Testis (tissue), 3 donors: Measurements from ENCODE around the gene ANAPC4. TPM values are rescaled to one million over a fixed set of nuclear protein-coding genes. Genes with fewer than 3 reads are reported as not detected.

ENCODE experiments used
- DNase-seq: peaks from one replicate; pipeline ENCODE4 v3.0.0-alpha.2; 2019
- H3K27ac ChIP-seq, 2 donors: fragments of 200-600 bp; sonication (generic); one replicate each; pipeline ENCODE4 v1.5.1; 2019
- H3K27me3 ChIP-seq: fragments of 200-600 bp; sonication (generic); one replicate; pipeline ENCODE4 v1.5.1; 2019
- H3K36me3 ChIP-seq: fragments of 200-600 bp; sonication (generic); one replicate; pipeline ENCODE4 v1.5.1; 2017; ENCODE audit warnings: low read depth; ENCODE audit errors: missing control alignments
- H3K4me1 ChIP-seq: fragments of 200-600 bp; sonication (generic); one replicate; pipeline ENCODE4 v1.5.1; 2019
- H3K4me3 ChIP-seq, 2 donors: fragments of 200-600 bp; sonication (generic); one replicate each; pipeline ENCODE4 v1.5.1; 2017 to 2019
- H3K9me3 ChIP-seq: fragments of 200-600 bp; sonication (generic); one replicate; pipeline ENCODE4 v1.5.1; 2017
- POLR2A ChIP-seq: fragments of 450-650 bp; IDR thresholded peaks from one replicate; pipeline ENCODE4 v1.6.1; 2017; ENCODE audit warnings: antibody characterized with exemption, mild to moderate bottlenecking, moderate library complexity
- WGBS, 2 donors: methylation state at CpG; one replicate each; pipeline ENCODE4 v1.1.5; 2018; 5-methylcytosine and 5-hydroxymethylcytosine counted together
- intact Hi-C: fragments of 100-400 bp; cut with DNase I; formaldehyde crosslinking; loops from one replicate; pipeline ENCODE4 v1.15.1; 2023; ENCODE audit warnings: low total_unique reads
- polyA plus RNA-seq: library from polyadenylated mRNA; stranded (reverse); fragments of 350-450 nt; fragmentation: Illumina TruSeq; extraction: RNeasy Lipid Tissue Mini Kit (QIAGEN cat#74804); gene quantifications from one replicate; pipeline ENCODE4 v1.2.3, GENCODE V29; 2014; ENCODE audit warnings: low read depth, low replicate concordance; ENCODE audit not compliant: insufficient read depth
- total RNA-seq, 2 donors: library from RNA; depleted of rRNA; stranded (reverse); fragments of >200 nt; gene quantifications; one replicate each; pipeline ENCODE4 v1.2.3, GENCODE V29; 2016
- TF ChIP-seq, protein P1 (sequence below), 3 experiments: fragments of 450-650 bp in 2 of 3; fragments of 200-600 bp in 1 of 3; sonication (generic) in 1 of 3; IDR thresholded peaks; one replicate each; pipeline ENCODE4 v1.5.1; 2016 to 2019; ENCODE audit warnings: antibody characterized with exemption in 3 of 3, mild to moderate bottlenecking in 2 of 3, moderate library complexity in 1 of 3

The ANAPC4 gene
- total and polyA plus RNA-seq, 3 donors from 2014 or later: 16.1 to 43.5 (median 35.3) TPM

DNA sequence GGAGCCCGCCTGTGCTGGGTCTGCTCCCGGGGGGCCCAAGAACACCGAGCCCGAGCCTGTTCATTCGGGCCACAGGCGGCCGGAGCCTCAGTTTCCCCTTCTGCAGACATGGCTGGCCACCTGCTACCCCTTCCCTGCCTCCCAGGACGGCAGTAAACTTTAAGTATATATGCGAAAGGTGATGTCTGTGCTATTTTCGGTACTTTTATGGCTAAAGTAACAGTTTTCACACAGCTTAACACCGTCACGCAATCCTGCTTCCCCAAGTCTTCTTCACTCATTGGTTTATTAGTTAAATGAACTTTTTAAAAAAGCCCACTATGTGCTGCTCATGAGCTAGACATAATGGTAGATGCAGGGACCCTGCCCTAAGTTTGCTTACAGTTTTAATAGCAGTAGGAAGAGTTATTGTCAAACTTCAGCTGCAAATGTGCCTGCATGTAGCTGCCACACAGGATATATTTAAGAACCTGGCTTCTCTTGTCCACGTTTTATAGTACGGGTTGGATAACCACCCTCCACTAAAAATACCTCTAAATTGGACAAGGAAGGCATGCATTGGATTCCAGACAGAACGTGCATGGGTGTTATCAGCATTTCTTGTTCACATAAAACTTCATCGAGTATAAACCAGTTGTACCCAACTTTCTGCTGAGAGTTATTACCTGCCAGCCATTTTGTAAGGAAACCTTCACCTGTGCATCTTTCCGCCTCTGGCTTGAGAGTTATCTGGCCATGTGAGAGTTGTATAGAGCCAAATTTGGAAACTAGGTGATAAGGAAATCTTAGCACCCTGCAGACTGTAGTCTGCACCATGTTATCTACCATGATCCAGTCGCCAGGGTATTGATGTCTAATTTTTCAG is 741 bp downstream of the ANAPC4 start:
- H3K36me3 ChIP-seq: no peaks in the 10 kb centered on the region
- intact Hi-C loops: no loop called here
- DNase-seq: no peak
- H3K4me3 ChIP-seq: peak overlapping the region; percentile 91 to 98
- H3K27ac ChIP-seq: peak overlapping the region; percentile 74 to 79
- WGBS, 2 donors: 8 to 17% methylated on average over 14 to 16 of the region's 18 CpGs
- no peaks in the 10 kb centered on the region for H3K9me3 ChIP-seq
- TF ChIP-seq, protein P1, sequence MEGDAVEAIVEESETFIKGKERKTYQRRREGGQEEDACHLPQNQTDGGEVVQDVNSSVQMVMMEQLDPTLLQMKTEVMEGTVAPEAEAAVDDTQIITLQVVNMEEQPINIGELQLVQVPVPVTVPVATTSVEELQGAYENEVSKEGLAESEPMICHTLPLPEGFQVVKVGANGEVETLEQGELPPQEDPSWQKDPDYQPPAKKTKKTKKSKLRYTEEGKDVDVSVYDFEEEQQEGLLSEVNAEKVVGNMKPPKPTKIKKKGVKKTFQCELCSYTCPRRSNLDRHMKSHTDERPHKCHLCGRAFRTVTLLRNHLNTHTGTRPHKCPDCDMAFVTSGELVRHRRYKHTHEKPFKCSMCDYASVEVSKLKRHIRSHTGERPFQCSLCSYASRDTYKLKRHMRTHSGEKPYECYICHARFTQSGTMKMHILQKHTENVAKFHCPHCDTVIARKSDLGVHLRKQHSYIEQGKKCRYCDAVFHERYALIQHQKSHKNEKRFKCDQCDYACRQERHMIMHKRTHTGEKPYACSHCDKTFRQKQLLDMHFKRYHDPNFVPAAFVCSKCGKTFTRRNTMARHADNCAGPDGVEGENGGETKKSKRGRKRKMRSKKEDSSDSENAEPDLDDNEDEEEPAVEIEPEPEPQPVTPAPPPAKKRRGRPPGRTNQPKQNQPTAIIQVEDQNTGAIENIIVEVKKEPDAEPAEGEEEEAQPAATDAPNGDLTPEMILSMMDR (IDR thresholded peaks at IDR 0.05): no peak
- no peak for TF ChIP-seq POLR2A
- H3K4me1 ChIP-seq: no peaks in the 10 kb centered on the region
- no peaks in the 10 kb centered on the region for H3K27me3 ChIP-seq

DNA sequence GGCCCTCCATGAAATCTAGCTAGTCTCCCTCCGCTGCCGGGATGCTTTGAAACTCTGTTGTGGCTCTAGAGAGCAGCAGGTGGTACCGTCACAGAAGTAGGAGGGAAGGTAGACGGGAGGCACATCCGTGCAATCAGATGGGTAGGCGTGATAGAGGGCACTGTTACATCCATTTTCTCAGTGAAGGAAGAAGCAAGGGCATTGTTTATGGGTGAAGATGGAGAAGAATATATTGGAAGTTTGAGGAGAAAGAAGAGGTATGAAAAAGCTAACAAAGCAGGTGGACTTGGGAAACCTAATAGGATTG is 1.3 kb downstream of the ANAPC4 start:
- no peak overlapping the region for H3K4me3 ChIP-seq
- H3K9me3 ChIP-seq: no peaks in the 10 kb centered on the region
- intact Hi-C loops: no loop called here
- no peak overlapping the region for H3K27ac ChIP-seq
- 52 to 80% methylated on average over 6 of the region's 6 CpGs for WGBS, 2 donors
- no peaks in the 10 kb centered on the region for H3K36me3 ChIP-seq
- no peaks in the 10 kb centered on the region for H3K27me3 ChIP-seq
- DNase-seq: no peak
- TF ChIP-seq POLR2A: no peak
- TF ChIP-seq, protein P1 (IDR thresholded peaks at IDR 0.05): no peak
- H3K4me1 ChIP-seq: no peaks in the 10 kb centered on the region

DNA sequence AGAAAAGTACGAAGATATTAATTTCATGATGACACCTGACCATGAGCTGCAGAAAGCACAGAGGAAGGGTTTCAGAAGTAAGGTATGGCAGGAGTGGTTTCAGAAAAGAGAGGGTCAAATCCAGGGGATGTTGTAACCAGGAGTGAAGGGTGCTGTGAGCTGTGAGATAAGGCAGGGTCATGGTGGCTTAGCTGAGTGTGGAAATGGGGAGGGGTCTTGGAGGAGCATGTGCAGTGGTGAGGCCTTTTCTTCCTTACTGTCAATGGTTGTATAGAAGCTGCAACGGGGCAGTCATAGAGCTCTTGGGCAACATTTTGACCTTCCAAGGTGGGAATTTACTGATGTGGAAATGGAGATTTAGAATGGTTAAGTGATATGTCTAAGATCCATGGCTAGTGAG is 2.5 kb downstream of the ANAPC4 start:
- WGBS, 2 donors: 89 to 90% methylated on average over 2 of the region's 2 CpGs
- Histone ChIP-seq H3K36me3 (no peaks in the 10 kb centered on the region), H3K27ac (no peak overlapping the region), H3K9me3 (no peaks in the 10 kb centered on the region), H3K27me3 (no peaks in the 10 kb centered on the region), H3K4me1 (no peaks in the 10 kb centered on the region), H3K4me3 (no peak overlapping the region)
- no peak for DNase-seq
- intact Hi-C loops: no loop called here
- TF ChIP-seq, protein P1 (IDR thresholded peaks at IDR 0.05): no peak
- TF ChIP-seq POLR2A: no peak

DNA sequence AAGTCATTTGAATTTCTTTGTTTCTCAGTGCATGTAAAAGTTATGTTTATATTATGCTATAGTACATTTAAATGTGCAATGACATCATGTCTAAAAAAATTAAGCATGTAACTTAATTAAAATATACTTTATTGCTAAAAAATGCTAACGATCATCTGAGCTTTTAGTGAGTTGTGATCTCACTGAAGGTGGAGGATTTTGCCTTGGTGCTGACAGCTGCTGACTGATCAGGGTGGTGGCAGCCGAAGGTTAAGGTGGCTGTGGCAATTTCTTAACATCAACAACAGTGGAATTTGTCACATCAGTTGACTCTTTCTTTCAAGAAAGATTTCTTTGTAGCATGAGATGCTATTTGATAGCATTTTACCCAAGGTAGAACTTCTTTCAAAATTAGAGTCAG is 6.6 kb downstream of the ANAPC4 start:
- intact Hi-C loops: no loop called here
- no peak for TF ChIP-seq POLR2A
- TF ChIP-seq, protein P1 (IDR thresholded peaks at IDR 0.05): no peak
- H3K36me3 ChIP-seq: no peaks in the 10 kb centered on the region

DNA sequence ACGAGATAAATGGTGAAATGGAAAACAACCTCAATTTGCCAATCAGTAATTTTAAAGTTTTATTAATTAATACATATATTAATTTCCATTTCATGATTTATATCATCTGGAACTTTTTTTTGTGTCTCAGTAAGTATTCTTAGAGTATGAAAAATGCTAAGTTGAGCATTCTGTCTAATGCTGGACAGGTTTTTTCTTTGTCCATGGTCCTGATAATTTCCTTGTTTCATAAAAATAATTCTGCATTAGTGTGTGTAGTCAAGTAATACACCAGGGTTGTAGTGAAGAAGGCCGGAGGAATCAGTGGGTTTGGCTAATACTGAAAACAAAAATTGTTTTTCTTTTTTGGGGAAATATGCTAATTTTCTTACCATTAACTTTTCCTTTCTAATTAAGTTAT is 9.9 kb downstream of the ANAPC4 start:
- DNase-seq: no peak
- TF ChIP-seq POLR2A: no peak
- TF ChIP-seq, protein P1 (IDR thresholded peaks at IDR 0.05): no peak
- Histone ChIP-seq H3K4me3 (no peak overlapping the region), H3K4me1 (no peaks in the 10 kb centered on the region), H3K27me3 (no peaks in the 10 kb centered on the region), H3K9me3 (no peaks in the 10 kb centered on the region), H3K36me3 (no peaks in the 10 kb centered on the region), H3K27ac (no peak overlapping the region)
- WGBS, 2 donors: 90 to 91% methylated on average over 2 of the region's 2 CpGs
- intact Hi-C loops: no loop called here

More for the DNA sequence above, 6.6 kb downstream of the ANAPC4 start:
- no peak for DNase-seq
- no peaks in the 10 kb centered on the region for H3K9me3 ChIP-seq
- no peak overlapping the region for H3K4me3 ChIP-seq
- H3K27me3 ChIP-seq: no peaks in the 10 kb centered on the region
- 48 to 60% methylated on average over 2 of the region's 2 CpGs for whole genome bisulfite sequencing, 2 donors
- H3K4me1 ChIP-seq: no peaks in the 10 kb centered on the region
- no peak overlapping the region for H3K27ac ChIP-seq
